ENCODE data around the gene RNF17.

RNF17 gene

GRCh38 chr13:24877531-24877930, 113.6 kb downstream of the RNF17 start:
- no peak for TF ChIP-seq CTCF (IDR thresholded peaks at IDR 0.05; ENCODE audit: control extremely low read depth, extremely low read depth, low read depth, missing control alignments)
- ChIA-PET CTCF (interaction anchor here (1.1 to 1.6 kb wide), 4 partner anchors 8 to 117 kb away, joined by 4 to 7 read pairs (median 4); no protein-coding TSS in a partner anchor), POLR2A (no interaction called here)
- no peak for DNase-seq (ENCODE audit: extremely low spot score)

GRCh38 chr13:24878340-24878739, 114.4 kb downstream of the RNF17 start:
- ChIA-PET CTCF (interaction anchor here (1.1 to 1.6 kb wide), 3 partner anchors 9 to 116 kb away, joined by 4 to 7 read pairs (median 4); no protein-coding TSS in a partner anchor), POLR2A (no interaction called here)
- no peak for TF ChIP-seq CTCF (IDR thresholded peaks at IDR 0.05; ENCODE audit: control extremely low read depth, extremely low read depth, low read depth, missing control alignments)
- no peak for DNase-seq (ENCODE audit: extremely low spot score)

GRCh38 chr13:24882665-24883064, 118.7 kb downstream of the RNF17 start:
- no peak for DNase-seq (ENCODE audit: extremely low spot score)
- POLR2A ChIA-PET, result no interaction called here
- TF ChIP-seq CTCF (IDR thresholded peaks at IDR 0.05; ENCODE audit: control extremely low read depth, extremely low read depth, low read depth, missing control alignments), result no peak
- CTCF ChIA-PET, result no interaction called here

GRCh38 chr13:24887759-24888158, 123.8 kb downstream of the RNF17 start:
- DNase-seq (ENCODE audit: extremely low spot score), result no peak
- POLR2A ChIA-PET, result no interaction called here
- CTCF ChIA-PET, result interaction anchor here (1.2 kb wide), 1 partner anchor 13 kb away, joined by 3 read pairs; no protein-coding TSS in a partner anchor
- TF ChIP-seq CTCF (IDR thresholded peaks at IDR 0.05; ENCODE audit: control extremely low read depth, extremely low read depth, low read depth, missing control alignments), result no peak

GRCh38 chr13:24888291-24888931, 124.4 kb downstream of the RNF17 start:
- DNase-seq (ENCODE audit: extremely low spot score), result no peak
- TF ChIP-seq CTCF (IDR thresholded peaks at IDR 0.05; ENCODE audit: control extremely low read depth, extremely low read depth, low read depth, missing control alignments), result no peak
- POLR2A ChIA-PET, result no interaction called here
- CTCF ChIA-PET, result interaction anchor here (1.2 kb wide), 1 partner anchor 13 kb away, joined by 3 read pairs; no protein-coding TSS in a partner anchor

GRCh38 chr13:24890256-24890655, 126.3 kb downstream of the RNF17 start:
- no peak for TF ChIP-seq CTCF (IDR thresholded peaks at IDR 0.05; ENCODE audit: control extremely low read depth, extremely low read depth, low read depth, missing control alignments)
- ChIA-PET POLR2A (no interaction called here), CTCF (no interaction called here)
- no peak for DNase-seq (ENCODE audit: extremely low spot score)

All from GM10248 (cell line).